GM12864 (cell line): Measurements from ENCODE around the gene SPATS1.

Experiments
- DNase-seq: peaks from one replicate; pipeline ENCODE4 v3.0.0-alpha.2; 2011; ENCODE audit warnings: low read depth
- H3K4me3 ChIP-seq: 2 replicates; pipeline ENCODE4 v1.5.1; 2011; ENCODE audit warnings: mild to moderate bottlenecking, low read depth, low read length, control low read depth
- CTCF ChIP-seq: IDR thresholded peaks from 2 replicates; pipeline ENCODE4 v1.5.1; 2011; ENCODE audit warnings: low read depth, mild to moderate bottlenecking, moderate library complexity, low read length, control low read depth, inconsistent platforms; ENCODE audit errors: missing control alignments

The SPATS1 gene

DNA sequence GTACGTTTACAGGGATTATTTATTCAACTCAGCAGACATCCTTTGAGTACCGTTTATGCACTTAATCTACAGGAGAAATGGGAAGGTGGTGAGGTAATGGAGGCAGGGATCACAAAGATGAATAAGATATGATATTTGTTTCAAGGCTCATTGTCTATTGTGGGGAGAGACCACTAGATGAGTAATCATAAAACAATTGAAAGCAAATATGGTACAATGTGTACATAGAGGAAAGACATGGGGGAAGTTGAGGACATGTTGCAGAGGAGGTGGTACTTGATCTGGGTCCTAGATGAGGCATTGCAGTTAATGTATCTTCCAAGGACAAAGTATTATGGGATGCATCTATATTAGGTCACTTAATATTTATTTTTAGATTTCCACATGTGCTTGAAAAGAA is 31.3 kb downstream of the SPATS1 start:
- TF ChIP-seq CTCF = no peak
- no peak for DNase-seq
- H3K4me3 ChIP-seq = no peak overlapping the region

GRCh38 chr6:44375071-44375470 is 32.6 kb downstream of the SPATS1 start:
- no peak for DNase-seq
- TF ChIP-seq CTCF = no peak
- H3K4me3 ChIP-seq = no peak overlapping the region

DNA sequence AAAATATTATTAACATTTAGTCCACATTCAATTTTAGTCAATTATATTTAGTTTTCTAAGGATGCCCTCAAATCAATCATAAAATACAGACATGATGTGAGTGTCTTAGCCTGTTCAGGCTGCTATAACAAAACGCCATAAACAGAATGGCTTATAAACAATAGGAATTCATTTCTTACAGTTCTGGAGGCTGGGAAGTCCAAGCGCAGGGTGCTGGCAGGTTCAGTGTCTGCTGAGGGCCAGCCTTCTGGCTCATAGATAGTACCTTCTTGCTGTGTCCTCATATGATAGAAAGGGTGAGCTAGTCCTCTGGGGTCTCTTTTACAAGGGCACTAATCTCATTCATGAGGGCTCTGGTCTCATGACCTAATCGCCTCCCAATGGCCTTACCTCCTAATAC is 35.0 kb downstream of the SPATS1 start:
- no peak overlapping the region for H3K4me3 ChIP-seq
- TF ChIP-seq CTCF = no peak
- no peak for DNase-seq

- no peak for TF ChIP-seq CTCF
- H3K4me3 ChIP-seq = no peak overlapping the region
- no peak for DNase-seq
Observed at GRCh38 chr6:44377971-44378370, 35.5 kb downstream of the SPATS1 start.

DNA sequence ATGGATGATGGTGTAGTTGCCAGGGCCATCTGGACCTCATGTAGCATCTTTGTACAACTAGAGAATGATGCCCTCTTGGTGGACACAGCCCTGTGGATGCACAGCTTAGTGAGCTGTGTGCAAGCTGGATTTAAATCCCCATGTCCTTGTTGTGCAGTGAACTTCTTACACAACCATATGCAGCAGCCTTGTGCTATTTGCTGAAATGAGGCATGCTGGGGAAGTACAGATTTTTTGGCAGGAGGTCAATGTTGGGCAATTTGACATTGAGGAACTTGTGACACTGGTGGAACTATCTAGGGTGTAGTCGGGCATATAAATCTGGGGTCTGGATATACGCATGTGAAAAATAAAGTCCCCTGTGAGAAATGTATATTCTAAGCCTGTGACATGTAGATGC is 39.3 kb downstream of the SPATS1 start:
- DNase-seq = no peak
- no peak for TF ChIP-seq CTCF
- no peak overlapping the region for H3K4me3 ChIP-seq

DNA sequence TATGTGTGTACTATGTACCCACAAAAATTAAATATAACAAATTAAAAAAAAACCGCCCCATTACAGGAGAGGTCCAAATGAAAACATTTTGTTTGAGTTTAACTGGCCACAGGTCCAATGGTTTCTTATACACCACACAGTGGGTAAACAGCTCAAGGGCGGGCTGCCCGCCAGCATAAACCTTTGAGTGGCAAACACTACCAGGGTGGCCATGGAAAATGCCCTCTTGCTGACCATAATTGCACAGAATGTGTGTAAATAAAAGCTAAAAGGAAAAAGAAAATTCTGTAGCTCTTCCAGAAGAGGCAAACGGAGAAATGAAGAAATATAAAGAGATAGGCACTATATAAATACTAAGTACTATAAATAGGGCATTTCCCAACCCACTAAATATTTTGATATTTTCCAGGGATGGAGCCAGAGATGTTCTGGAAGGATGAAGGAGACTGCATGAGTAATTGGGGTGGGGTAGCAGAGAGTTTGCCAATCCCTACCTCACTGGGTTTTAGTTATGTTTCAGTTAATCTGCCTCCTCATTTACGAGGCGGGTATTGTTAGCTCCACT is 44.0 kb downstream of the SPATS1 start:
- H3K4me3 ChIP-seq = peak overlapping the region; percentile 95
- TF ChIP-seq CTCF = no peak
- no peak for DNase-seq

- DNase-seq = no peak
- TF ChIP-seq CTCF = no peak
- H3K4me3 ChIP-seq = peak overlapping the region; percentile 95
Observed at GRCh38 chr6:44386929-44387345, 44.5 kb downstream of the SPATS1 start.
